T47D (cell line): ENCODE measurements around the gene ZBTB7A.

Experiments used
- DNase-seq, 2 experiments: peaks; one replicate each; pipeline versions ENCODE4 v3.0.0 to v3.0.0-alpha.2; 2011 to 2012; ENCODE audit warnings: low read depth in 1 of 2, low spot score in 1 of 2
- JUND ChIP-seq: IDR thresholded peaks from 2 replicates; pipeline ENCODE4 v1.6.1; 2012; ENCODE audit warnings: low read depth
- in situ Hi-C: cut with HindIII; loops from 2 replicates; pipeline ENCODE4 v1.10.0; 2016; ENCODE audit warnings: low sequenced_read_pairs, low pct_unique_long_range_greater_than_20kb

ZBTB7A gene

DNA sequence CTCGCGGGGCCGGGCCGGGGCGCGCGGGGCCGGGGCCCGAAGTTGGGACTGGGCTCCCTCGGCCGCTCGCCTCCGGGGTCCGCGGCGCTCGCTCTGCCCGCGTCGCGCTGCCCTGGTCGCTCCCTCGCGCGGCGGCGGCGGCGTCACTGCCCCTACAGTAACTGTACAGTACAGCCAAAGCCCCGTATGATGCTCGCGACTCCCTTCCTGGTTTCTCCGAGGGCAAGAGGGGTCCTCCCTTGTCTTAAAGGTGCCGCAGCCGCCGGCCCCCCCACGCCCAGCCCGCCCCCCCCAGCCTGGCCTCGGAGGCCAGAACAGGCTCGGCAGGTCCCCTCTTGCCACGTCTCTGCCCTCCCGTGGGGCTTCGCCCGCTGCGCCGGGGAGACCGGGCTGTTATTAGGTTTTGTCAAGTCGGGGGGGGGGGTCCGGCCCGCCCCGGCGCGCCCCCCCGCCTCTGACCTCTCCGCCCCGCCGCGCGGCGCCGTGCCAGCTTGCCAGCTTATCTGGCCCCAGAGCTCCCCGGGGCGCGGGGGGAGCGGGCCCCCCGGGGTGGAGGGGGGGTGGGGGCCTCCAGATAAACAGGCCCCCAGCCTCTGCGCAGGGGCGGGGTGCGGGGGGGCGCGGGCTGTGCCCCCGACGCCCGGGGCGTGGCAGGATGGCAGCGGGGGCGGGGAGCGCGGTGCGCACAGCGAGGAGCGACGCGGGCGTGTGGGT is at the start of gene ZBTB7A:
ZBTB7A (minus strand) TSS at position 218 of the 714 bp plus-strand sequence. CDS start 11,667 bp downstream, outside the sequence.
- in situ Hi-C loops = no loop called here
- no peak for TF ChIP-seq JUND
- peak; percentile 77 to 87 for DNase-seq

DNA sequence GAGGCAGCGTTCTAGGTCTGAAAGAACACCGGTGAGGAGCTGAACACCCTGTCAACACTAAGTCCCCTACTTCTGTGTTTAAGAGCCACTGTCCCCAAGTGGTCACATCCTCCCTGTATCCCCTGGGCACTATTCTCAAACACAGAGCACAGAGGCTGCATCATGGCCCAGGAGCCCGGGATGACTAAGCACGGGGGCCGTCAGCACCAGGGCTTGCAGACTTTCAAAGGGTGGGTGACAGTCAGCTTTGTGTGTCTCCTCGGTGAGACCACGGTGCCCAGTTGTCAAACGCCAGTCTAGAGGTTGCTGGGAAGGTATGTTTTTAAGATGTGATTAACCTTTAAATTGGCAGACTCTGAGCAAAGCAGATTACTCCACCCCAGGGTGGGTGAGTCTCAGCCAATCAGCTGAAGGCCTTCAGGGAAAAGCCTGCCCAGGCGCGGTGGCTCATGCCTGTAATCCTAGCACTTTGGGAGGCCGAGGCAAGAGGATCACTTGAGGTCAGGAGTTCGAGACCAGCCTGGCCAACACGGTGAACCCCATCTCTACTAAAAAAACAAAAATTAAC is 49.2 kb upstream of the ZBTB7A start:
- no peak for TF ChIP-seq JUND
- DNase-seq = no peak
- in situ Hi-C loops = no loop called here

DNA sequence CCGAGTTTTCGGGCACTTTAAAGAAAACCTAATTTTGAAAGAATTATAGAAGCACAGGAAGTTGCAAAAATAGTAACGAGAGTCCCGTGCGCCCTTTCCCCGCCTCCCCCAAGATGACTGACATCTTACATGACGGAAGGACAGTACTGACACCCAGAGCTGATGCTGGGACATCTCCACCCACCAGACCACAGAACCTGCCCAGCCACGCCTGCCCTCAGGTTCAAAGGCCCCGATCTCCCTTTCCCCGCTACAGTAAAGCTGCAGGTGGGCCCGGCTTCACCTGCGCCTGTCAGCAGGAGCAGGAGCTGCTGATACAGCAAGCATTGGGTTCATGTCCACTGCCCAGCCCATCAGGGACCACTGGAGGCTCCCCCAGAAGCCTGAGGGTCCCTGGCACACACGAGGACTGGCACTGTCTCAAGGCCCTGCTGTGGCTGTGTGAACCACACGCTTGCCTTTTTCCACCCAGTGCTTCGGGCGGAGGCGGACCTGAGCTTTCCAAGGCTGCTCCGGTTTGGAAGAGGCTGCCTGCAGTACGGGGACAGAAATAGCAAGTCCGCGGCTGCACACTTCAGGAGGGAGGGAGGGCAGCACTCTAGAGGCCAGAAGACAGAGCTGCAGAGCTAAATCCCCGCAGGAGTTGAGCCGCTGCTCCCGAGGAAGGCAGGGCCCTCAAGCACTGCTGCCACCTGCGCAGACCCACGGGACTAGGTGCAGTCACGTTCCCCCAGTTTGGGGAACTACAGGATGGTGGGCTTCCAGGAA is 48.5 kb upstream of the ZBTB7A start:
- no peak for DNase-seq
- TF ChIP-seq JUND = no peak
- in situ Hi-C loops = no loop called here

DNA sequence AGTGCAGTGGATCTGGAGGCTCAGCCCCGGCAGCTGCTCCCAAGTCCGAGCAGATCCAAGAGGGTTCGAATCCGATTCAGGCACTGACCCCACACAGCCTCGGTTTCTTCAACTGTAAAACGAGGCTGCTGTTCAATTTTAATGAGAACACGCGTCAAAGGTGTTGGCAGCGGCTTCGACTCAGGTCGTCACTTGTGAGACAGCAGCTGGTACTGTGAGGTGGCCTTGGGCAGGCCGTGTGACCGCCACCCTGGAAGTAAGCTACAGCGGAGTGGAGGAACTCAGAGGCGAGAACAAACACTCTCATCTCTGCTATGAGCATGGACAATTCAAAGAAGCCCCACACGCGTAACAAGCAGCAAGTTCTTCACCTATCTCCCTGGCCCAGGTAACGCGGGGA is 47.5 kb upstream of the ZBTB7A start:
- no peak for DNase-seq
- TF ChIP-seq JUND = no peak
- in situ Hi-C loops = no loop called here

DNA sequence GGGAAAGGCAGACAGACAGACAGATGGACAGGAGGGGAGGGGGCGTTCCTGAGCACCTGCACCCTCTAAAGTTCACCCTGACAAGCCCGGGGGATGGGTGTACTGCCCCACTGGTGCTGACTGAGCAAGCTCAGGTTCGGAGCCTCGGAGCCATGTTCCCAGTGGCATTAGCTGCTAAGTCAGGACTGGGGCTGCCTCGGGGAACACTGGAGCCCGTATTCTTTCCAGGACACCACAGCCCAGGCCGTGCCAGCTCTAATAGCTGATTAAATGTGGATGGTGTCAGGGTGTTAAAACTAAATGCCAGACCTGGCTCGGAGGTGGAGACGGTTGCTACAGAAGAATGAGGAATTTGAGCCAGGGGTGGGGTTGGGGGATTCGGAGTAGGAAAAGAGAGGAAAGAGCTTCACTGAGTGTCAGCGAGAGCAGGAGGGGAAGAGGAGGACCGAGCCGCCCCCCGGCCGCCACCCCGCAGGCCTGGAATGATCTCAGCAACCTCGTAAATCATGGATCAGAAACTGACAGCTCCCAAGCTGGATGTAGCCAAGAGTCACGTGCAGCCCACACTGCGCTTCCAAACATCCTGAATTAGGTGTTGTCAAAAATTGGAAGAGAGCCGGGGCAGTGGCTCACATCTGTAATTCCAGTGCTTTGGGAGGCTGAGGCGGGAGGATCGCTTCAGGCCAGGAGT is 46.8 kb upstream of the ZBTB7A start:
- no peak for TF ChIP-seq JUND
- in situ Hi-C loops = no loop called here
- no peak for DNase-seq

DNA sequence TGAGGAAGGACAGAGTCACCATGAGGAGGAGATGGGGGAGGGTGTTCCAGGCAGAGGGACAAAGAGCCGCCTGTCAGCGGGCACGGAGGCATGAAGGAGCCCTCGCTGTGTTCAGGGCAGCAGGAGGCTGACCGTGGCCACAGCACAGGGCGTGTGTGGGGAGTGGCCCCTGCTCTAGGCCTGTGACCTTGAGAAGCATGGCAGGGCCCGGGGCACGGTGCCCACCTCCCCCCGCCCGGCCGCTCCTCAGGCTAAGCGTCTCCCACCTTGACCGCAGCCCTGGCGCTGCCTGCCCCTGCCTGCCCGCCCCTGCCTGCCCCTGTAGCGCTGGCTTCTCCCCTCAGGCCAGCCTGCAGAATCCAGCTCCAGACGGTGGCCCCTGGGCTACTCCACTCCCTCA is 45.7 kb upstream of the ZBTB7A start:
- in situ Hi-C loops = no loop called here
- TF ChIP-seq JUND = no peak
- no peak for DNase-seq

DNA sequence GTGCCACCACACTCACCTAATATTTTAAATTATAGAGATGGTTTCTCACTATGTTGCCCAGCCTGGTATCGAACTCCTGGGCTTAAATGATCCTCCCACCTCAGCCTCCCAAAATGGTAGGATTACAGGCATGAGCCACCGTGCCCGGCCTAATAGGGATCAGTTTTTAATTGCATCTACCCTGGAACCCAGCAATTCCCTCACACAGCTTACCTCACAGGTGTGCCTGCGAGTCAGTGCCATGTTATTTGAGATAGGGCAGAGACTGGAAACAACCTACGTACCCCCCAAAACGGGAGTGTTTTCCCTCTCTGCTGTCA is 42.9 kb upstream of the ZBTB7A start:
- TF ChIP-seq JUND = no peak
- no peak for DNase-seq
- in situ Hi-C loops = no loop called here

DNA sequence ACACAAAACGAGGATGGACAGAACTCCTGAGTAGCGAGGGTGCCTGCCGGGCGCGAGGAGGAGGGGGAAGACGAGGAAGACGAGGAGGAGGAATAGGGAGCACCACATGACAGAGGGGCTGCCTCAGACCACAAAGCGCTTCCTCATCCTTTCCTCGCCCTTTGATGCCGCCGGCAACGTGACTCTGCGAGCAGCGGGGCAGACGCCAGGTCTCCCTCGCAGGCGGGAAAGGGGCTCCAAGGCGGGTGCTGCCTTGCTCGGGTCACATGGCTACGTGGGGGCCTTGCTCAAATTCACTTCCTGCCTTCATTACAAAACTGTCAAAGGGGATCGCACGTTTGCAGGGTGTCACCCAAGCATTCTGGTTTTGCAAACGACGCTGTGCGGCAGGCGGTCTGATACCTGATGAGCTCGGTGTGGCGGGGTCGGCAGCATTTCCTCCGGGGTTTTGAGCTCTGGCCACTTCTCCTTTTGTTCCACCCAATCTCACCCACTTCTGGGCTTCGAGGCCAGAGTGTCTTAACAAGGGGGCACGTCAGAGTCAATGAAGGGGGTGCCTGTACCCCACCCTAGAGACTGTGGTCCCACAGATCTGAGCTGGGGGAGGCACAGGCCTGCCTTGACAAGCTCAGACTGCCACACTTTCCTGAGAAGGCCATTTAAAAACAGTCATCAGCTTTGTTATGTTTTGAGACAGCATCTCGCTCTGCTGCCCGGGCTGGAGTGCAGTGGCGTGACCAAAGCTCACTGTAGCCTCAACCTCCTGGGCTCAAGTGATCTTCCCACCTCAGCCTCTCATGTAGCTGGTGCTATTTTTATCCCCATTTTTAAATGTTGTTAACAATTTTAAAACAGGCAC is 42.3 kb upstream of the ZBTB7A start:
- in situ Hi-C loops = no loop called here
- TF ChIP-seq JUND = no peak
- no peak for DNase-seq

DNA sequence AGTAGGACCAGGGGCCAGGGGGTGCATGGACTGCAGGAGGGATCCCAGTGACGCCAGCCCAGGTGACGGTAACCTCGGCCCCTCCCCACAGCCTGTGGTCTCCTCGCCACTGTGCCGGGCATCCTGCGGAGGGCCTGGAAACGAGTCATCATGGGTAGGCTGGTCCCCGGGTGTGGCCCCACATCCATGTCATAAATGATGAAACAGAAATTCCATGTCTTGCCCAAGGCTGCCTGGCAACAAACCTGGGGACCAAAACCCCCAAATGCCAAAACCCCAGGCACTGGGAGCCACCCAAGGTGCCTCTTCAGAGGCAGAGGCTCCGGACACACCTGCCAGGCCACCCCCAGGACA is 36.4 kb upstream of the ZBTB7A start:
- no peak for TF ChIP-seq JUND
- in situ Hi-C loops = no loop called here
- DNase-seq = no peak

DNA sequence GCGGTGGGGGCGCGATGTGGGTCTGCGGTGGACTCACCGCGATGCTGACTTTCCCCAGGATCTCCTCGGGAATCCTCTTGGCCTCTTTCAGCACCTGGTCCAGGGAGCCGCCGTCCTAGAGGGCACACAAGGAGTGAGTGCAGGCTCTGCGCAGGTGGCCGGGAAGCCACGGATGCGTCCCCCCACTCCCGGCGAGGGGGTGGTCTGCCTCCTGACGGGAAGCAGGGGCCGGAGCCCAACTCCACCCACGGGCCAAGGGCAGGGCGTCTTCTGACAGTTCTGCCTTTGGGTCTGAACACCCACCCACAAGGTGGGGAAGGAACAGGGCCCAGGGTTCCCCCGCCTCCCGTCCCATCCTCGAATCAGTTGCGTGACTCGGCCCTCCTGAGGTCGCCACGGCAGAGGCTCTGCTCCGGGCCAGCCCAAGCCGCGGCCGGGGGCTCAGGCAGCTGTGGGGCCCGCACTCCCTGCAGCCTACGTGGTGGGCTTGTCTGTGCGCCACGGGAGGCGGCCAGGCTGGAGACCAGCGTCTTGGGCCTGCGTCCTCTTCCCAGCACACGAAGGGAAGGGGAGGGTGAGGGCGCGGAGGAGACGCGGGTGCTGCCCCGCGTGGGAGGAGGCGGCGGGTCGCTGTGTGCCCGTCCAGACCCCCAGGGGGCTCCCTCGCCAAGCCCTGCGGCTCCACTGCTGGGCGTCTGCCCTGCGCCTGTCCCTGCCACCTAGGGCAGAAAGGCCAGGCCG is 35.8 kb upstream of the ZBTB7A start:
- DNase-seq = no peak
- TF ChIP-seq JUND = no peak
- in situ Hi-C loops = no loop called here

DNA sequence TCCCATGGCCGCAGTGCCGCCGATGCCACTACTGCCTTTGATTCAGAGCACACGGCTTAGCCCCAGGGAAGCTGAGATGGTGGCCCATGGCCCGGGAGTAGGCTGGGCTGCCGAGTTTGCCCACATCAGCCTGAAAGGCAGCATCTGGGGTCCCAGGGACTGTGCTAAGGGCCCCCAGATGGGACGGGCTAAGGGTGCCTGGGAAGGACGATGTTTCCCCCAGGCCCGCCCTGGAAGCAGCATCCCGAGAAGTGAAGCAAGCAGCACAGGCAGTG is 34.7 kb upstream of the ZBTB7A start:
- no peak for DNase-seq
- in situ Hi-C loops = no loop called here
- TF ChIP-seq JUND = no peak
